HEK293 (cell line): ENCODE results near the gene NUDT3.

Experiments
- MYNN ChIP-seq: fragments of 450-650 bp; formaldehyde crosslinking; IDR thresholded peaks from 2 replicates; pipeline ENCODE4 v1.5.1; 2016; ENCODE audit warnings: missing biosample characterization, missing genetic modification characterization, borderline replicate concordance
- MZF1 ChIP-seq: fragments of 450-650 bp; formaldehyde crosslinking; IDR thresholded peaks from 2 replicates; pipeline ENCODE4 v1.5.1; 2017; ENCODE audit warnings: missing biosample characterization, missing genetic modification characterization, borderline replicate concordance
- PRDM1 ChIP-seq: fragments of 450-650 bp; formaldehyde crosslinking; IDR thresholded peaks from 2 replicates; pipeline ENCODE4; 2016; ENCODE audit warnings: missing biosample characterization, missing genetic modification characterization
- SP7 ChIP-seq: fragments of 450-650 bp; formaldehyde crosslinking; IDR thresholded peaks from 2 replicates; pipeline ENCODE4 v1.5.1; 2016; ENCODE audit warnings: missing biosample characterization, missing genetic modification characterization
- WT1 ChIP-seq: fragments of 450-650 bp; formaldehyde crosslinking; IDR thresholded peaks from 2 replicates; pipeline ENCODE4 v1.5.1; 2016; ENCODE audit warnings: missing biosample characterization, missing genetic modification characterization
- YY2 ChIP-seq: fragments of 450-650 bp; formaldehyde crosslinking; IDR thresholded peaks from 2 replicates; pipeline ENCODE4 v1.5.1; 2016; ENCODE audit warnings: missing biosample characterization, missing genetic modification characterization
- ZBTB20 ChIP-seq: fragments of 450-650 bp; formaldehyde crosslinking; IDR thresholded peaks from 2 replicates; pipeline ENCODE4 v1.5.1; 2016; ENCODE audit warnings: missing biosample characterization, missing genetic modification characterization
- ZBTB48 ChIP-seq: fragments of 450-650 bp; formaldehyde crosslinking; IDR thresholded peaks from 2 replicates; pipeline ENCODE4 v1.5.1; 2016; ENCODE audit warnings: missing biosample characterization, missing genetic modification characterization
- ZNF10 ChIP-seq: fragments of 450-650 bp; formaldehyde crosslinking; IDR thresholded peaks from 2 replicates; pipeline ENCODE4 v1.5.1; 2017; ENCODE audit warnings: missing biosample characterization, missing genetic modification characterization
- ZNF335 ChIP-seq: fragments of 450-650 bp; formaldehyde crosslinking; conservative IDR thresholded peaks from 2 replicates; pipeline ENCODE4 v1.5.1; 2016; ENCODE audit warnings: missing biosample characterization, missing genetic modification characterization
- ZNF366 ChIP-seq: fragments of 450-650 bp; formaldehyde crosslinking; conservative IDR thresholded peaks from 2 replicates; pipeline ENCODE4 v1.5.1; 2016; ENCODE audit warnings: missing biosample characterization, missing genetic modification characterization
- ZNF394 ChIP-seq: fragments of 450-650 bp; formaldehyde crosslinking; IDR thresholded peaks from 2 replicates; pipeline ENCODE4 v1.5.1; 2016; ENCODE audit warnings: missing biosample characterization, missing genetic modification characterization, mild to moderate bottlenecking, moderate library complexity, borderline replicate concordance
- ZNF610 ChIP-seq: fragments of 450-650 bp; formaldehyde crosslinking; IDR thresholded peaks from 2 replicates; pipeline ENCODE4 v1.5.1; 2016; ENCODE audit warnings: missing biosample characterization, missing genetic modification characterization, borderline replicate concordance
- ZSCAN30 ChIP-seq: fragments of 450-650 bp; IDR thresholded peaks from 2 replicates; pipeline ENCODE4 v1.5.1; 2018; ENCODE audit warnings: missing biosample characterization, mild to moderate bottlenecking, missing genetic modification characterization, moderate library complexity
- TF ChIP-seq, protein P1 (sequence below): fragments of 450-650 bp; formaldehyde crosslinking; IDR thresholded peaks from 2 replicates; pipeline ENCODE4 v1.5.1; 2016; ENCODE audit warnings: missing biosample characterization, missing genetic modification characterization
- TF ChIP-seq, protein P2 (sequence below): fragments of 450-650 bp; formaldehyde crosslinking; IDR thresholded peaks from 2 replicates; pipeline ENCODE4 v1.5.1; 2016; ENCODE audit warnings: missing biosample characterization, missing genetic modification characterization
- TF ChIP-seq, protein P3 (sequence below): fragments of 450-650 bp; IDR thresholded peaks from 2 replicates; pipeline ENCODE4 v1.5.1; 2018; ENCODE audit warnings: missing biosample characterization, mild to moderate bottlenecking, missing genetic modification characterization
- TF ChIP-seq, protein P4 (sequence below): fragments of 450-650 bp; formaldehyde crosslinking; IDR thresholded peaks from 2 replicates; pipeline ENCODE4 v1.5.1; 2017; ENCODE audit warnings: missing biosample characterization, missing genetic modification characterization
- TF ChIP-seq, protein P5 (sequence below): fragments of 450-650 bp; formaldehyde crosslinking; IDR thresholded peaks from 2 replicates; pipeline ENCODE4 v1.5.1; 2016; ENCODE audit warnings: missing biosample characterization, missing genetic modification characterization

Gene NUDT3

DNA sequence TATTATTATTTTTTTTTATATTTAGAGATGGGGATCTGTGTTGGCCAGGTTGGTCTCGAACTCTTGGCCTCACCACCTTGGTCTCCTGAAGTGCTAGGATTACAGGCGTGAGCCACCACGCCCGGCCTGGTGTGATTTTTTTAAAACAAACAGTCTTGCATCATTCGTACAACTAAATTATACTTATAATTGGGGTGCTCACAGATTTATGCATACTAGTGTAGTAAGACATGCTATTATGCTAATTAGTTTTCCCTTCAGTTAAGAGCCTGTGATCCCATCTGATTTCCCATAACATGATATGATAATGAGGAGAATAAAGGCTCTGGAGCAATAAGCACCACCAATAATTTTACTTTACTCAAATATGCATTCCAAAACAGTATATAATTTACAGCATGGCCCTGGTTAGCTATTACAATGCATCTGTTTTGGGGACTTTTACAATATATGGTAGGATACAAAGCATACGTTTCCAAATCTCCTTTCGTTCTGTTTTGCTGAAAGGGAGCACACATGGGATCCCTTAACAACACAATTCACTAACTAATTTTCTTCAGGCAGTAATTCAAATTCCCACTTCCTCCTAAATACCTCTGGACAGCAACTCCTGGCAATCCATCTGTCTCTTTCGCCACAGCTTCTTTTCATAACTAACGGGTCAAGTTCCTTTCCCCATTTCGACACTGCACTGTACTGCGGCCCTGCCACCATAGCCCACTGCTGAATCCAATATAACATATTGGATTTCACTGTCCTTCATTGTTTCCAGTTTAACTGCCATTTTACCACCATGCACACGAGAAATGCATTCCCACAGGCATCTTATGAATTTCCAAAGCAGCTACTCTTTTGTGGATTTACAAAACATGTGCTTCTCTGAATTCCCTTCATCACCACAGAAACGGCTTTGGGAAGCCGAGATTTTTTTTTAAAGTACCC is 1.7 kb downstream of the NUDT3 start (continued):
- TF ChIP-seq, protein P1, sequence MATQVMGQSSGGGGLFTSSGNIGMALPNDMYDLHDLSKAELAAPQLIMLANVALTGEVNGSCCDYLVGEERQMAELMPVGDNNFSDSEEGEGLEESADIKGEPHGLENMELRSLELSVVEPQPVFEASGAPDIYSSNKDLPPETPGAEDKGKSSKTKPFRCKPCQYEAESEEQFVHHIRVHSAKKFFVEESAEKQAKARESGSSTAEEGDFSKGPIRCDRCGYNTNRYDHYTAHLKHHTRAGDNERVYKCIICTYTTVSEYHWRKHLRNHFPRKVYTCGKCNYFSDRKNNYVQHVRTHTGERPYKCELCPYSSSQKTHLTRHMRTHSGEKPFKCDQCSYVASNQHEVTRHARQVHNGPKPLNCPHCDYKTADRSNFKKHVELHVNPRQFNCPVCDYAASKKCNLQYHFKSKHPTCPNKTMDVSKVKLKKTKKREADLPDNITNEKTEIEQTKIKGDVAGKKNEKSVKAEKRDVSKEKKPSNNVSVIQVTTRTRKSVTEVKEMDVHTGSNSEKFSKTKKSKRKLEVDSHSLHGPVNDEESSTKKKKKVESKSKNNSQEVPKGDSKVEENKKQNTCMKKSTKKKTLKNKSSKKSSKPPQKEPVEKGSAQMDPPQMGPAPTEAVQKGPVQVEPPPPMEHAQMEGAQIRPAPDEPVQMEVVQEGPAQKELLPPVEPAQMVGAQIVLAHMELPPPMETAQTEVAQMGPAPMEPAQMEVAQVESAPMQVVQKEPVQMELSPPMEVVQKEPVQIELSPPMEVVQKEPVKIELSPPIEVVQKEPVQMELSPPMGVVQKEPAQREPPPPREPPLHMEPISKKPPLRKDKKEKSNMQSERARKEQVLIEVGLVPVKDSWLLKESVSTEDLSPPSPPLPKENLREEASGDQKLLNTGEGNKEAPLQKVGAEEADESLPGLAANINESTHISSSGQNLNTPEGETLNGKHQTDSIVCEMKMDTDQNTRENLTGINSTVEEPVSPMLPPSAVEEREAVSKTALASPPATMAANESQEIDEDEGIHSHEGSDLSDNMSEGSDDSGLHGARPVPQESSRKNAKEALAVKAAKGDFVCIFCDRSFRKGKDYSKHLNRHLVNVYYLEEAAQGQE (tag by site-specific recombination), result peak; percentile 90
- TF ChIP-seq WT1 (tag by site-specific recombination), result 0 out of 2 replicates have a peak, but pooled peaks have one; percentile 10
- TF ChIP-seq, protein P2, sequence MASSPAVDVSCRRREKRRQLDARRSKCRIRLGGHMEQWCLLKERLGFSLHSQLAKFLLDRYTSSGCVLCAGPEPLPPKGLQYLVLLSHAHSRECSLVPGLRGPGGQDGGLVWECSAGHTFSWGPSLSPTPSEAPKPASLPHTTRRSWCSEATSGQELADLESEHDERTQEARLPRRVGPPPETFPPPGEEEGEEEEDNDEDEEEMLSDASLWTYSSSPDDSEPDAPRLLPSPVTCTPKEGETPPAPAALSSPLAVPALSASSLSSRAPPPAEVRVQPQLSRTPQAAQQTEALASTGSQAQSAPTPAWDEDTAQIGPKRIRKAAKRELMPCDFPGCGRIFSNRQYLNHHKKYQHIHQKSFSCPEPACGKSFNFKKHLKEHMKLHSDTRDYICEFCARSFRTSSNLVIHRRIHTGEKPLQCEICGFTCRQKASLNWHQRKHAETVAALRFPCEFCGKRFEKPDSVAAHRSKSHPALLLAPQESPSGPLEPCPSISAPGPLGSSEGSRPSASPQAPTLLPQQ, result 0 out of 2 replicates have a peak, but pooled peaks have one; percentile 10
- TF ChIP-seq PRDM1 (tag by site-specific recombination), result peak; percentile 92
- TF ChIP-seq ZNF10 (tag by site-specific recombination), result 0 out of 2 replicates have a peak, but pooled peaks have one; percentile 56
- peak; percentile 34; the same call in 1 of the 2 replicates for TF ChIP-seq MZF1 (tag by site-specific recombination)
- peak; percentile 52; the same call in 1 of the 2 replicates for TF ChIP-seq YY2 (tag by site-specific recombination)
- TF ChIP-seq ZBTB48 (tag by site-specific recombination), result peak; percentile 86
- TF ChIP-seq MYNN, result peak; percentile 71
- TF ChIP-seq ZNF366 (tag by site-specific recombination), result 0 out of 2 replicates have a peak, but pooled peaks have one; percentile 26
- TF ChIP-seq, protein P3, sequence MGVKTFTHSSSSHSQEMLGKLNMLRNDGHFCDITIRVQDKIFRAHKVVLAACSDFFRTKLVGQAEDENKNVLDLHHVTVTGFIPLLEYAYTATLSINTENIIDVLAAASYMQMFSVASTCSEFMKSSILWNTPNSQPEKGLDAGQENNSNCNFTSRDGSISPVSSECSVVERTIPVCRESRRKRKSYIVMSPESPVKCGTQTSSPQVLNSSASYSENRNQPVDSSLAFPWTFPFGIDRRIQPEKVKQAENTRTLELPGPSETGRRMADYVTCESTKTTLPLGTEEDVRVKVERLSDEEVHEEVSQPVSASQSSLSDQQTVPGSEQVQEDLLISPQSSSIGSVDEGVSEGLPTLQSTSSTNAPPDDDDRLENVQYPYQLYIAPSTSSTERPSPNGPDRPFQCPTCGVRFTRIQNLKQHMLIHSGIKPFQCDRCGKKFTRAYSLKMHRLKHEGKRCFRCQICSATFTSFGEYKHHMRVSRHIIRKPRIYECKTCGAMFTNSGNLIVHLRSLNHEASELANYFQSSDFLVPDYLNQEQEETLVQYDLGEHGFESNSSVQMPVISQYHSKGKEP (tag by site-specific recombination), result peak; percentile 90
- TF ChIP-seq ZNF610 (tag by site-specific recombination), result no peak
- TF ChIP-seq SP7 (tag by site-specific recombination), result peak; percentile 85
- TF ChIP-seq, protein P4, sequence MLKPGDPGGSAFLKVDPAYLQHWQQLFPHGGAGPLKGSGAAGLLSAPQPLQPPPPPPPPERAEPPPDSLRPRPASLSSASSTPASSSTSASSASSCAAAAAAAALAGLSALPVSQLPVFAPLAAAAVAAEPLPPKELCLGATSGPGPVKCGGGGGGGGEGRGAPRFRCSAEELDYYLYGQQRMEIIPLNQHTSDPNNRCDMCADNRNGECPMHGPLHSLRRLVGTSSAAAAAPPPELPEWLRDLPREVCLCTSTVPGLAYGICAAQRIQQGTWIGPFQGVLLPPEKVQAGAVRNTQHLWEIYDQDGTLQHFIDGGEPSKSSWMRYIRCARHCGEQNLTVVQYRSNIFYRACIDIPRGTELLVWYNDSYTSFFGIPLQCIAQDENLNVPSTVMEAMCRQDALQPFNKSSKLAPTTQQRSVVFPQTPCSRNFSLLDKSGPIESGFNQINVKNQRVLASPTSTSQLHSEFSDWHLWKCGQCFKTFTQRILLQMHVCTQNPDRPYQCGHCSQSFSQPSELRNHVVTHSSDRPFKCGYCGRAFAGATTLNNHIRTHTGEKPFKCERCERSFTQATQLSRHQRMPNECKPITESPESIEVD (tag by site-specific recombination), result peak; percentile 69
- TF ChIP-seq ZSCAN30 (tag by site-specific recombination), result peak; percentile 53; the same call in 1 of the 2 replicates
- TF ChIP-seq, protein P5, sequence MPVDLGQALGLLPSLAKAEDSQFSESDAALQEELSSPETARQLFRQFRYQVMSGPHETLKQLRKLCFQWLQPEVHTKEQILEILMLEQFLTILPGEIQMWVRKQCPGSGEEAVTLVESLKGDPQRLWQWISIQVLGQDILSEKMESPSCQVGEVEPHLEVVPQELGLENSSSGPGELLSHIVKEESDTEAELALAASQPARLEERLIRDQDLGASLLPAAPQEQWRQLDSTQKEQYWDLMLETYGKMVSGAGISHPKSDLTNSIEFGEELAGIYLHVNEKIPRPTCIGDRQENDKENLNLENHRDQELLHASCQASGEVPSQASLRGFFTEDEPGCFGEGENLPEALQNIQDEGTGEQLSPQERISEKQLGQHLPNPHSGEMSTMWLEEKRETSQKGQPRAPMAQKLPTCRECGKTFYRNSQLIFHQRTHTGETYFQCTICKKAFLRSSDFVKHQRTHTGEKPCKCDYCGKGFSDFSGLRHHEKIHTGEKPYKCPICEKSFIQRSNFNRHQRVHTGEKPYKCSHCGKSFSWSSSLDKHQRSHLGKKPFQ (tag by site-specific recombination), result peak; percentile 69
- peak; percentile 64; the same call in 1 of the 2 replicates for TF ChIP-seq ZNF394
- peak; percentile 67 for TF ChIP-seq ZBTB20 (tag by site-specific recombination)
- TF ChIP-seq ZNF335 (tag by site-specific recombination), result peak; percentile 19
